HepG2 (cell line): Measurements from ENCODE around the gene HCRTR1. TPM values are rescaled to one million over a fixed set of nuclear protein-coding genes. Genes with fewer than 3 reads are reported as not detected.

Source experiments
- MIER3 ChIP-seq: IDR thresholded peaks from 2 replicates; pipeline ENCODE4 v1.6.1; 2016; ENCODE audit warnings: missing compliant biosample characterization, borderline replicate concordance
- SOX5 ChIP-seq: IDR thresholded peaks from 2 replicates; pipeline ENCODE4 v1.6.1; 2016; ENCODE audit warnings: borderline replicate concordance
- polyA plus RNA-seq, 8 experiments: library from polyadenylated mRNA; depleted of rRNA in 3 of 8; stranded (reverse) in 7 of 8; unstranded in 1 of 8; fragments of >200 nt; fragmentation: Illumina TruSeq in 4 of 8; extraction: Trizol in 4 of 8; gene quantifications; 2 replicates each; pipeline versions ENCODE4 v1.2.1 to v1.2.3, GENCODE V29; 2011 to 2016; ENCODE audit warnings: low read depth in 4 of 8, missing spikeins in 1 of 8, mixed read lengths in 1 of 8; ENCODE audit not compliant: insufficient read depth in 1 of 8
- total RNA-seq, 5 experiments: library from RNA; depleted of rRNA; stranded (reverse); fragments of >200 nt; fragmentation: Illumina TruSeq; extraction: Trizol; gene quantifications; 2 replicates each; pipeline ENCODE4 v1.2.3, GENCODE V29; 2016; ENCODE audit warnings: low read depth in 1 of 5
- TF ChIP-seq, protein P1 (sequence below): sonication (generic); formaldehyde crosslinking; IDR thresholded peaks from 2 replicates; pipeline ENCODE4 v1.4.0; 2020; ENCODE audit warnings: mild to moderate bottlenecking, missing genetic modification reagents
- TF ChIP-seq, protein P2 (sequence below): IDR thresholded peaks from 2 replicates; pipeline ENCODE4 v1.6.1; 2012; ENCODE audit warnings: low read depth, low read length, improper control_type of control experiment
- TF ChIP-seq, protein P3 (sequence below): sonication (generic); formaldehyde crosslinking; conservative IDR thresholded peaks from 2 replicates; pipeline ENCODE4 v1.8.0; 2022; ENCODE audit warnings: mild to moderate bottlenecking, moderate library complexity, missing genetic modification reagents

HCRTR1 gene
- total and polyA plus RNA-seq, 2 of the 13 experiments (the other 11 are each of a cell fraction or from before 2014, with no cell fraction given) = not detected

DNA sequence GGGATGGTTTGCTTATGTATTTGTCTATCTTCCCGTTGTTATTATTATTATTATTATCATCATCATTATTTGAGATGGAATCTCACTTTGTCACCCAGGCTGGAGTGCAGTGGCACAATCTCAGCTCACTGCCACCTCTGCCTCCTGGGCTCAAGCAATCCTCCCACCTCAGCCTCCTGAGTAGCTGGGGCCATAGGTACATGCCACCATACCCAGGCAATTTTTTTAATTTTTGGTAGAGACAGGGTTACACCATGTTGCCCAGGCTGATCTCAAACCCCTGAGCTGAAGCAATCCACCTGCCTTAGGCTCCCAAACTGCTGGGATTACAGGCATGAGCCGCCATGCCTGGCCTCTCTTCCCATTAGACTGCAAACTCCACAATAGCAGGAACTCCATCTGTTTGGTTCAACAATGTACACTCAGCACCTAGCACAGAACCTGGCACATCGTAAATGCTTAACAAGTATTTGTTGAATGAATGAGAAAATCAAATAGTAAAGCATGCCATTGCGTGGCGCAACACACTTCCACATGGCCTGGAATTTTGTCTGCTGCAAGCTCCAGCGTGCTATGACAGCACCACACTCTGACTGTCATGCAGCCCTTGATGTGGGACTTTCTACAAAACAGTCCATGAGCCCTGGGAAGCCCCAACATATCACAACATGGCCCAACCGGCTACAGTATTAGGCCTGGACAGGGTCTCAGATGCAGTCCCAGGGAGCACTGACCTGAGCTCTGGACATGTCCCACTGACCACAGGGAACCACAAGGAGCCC lies 45.0 kb upstream of the HCRTR1 start (continued):
- TF ChIP-seq, protein P1, sequence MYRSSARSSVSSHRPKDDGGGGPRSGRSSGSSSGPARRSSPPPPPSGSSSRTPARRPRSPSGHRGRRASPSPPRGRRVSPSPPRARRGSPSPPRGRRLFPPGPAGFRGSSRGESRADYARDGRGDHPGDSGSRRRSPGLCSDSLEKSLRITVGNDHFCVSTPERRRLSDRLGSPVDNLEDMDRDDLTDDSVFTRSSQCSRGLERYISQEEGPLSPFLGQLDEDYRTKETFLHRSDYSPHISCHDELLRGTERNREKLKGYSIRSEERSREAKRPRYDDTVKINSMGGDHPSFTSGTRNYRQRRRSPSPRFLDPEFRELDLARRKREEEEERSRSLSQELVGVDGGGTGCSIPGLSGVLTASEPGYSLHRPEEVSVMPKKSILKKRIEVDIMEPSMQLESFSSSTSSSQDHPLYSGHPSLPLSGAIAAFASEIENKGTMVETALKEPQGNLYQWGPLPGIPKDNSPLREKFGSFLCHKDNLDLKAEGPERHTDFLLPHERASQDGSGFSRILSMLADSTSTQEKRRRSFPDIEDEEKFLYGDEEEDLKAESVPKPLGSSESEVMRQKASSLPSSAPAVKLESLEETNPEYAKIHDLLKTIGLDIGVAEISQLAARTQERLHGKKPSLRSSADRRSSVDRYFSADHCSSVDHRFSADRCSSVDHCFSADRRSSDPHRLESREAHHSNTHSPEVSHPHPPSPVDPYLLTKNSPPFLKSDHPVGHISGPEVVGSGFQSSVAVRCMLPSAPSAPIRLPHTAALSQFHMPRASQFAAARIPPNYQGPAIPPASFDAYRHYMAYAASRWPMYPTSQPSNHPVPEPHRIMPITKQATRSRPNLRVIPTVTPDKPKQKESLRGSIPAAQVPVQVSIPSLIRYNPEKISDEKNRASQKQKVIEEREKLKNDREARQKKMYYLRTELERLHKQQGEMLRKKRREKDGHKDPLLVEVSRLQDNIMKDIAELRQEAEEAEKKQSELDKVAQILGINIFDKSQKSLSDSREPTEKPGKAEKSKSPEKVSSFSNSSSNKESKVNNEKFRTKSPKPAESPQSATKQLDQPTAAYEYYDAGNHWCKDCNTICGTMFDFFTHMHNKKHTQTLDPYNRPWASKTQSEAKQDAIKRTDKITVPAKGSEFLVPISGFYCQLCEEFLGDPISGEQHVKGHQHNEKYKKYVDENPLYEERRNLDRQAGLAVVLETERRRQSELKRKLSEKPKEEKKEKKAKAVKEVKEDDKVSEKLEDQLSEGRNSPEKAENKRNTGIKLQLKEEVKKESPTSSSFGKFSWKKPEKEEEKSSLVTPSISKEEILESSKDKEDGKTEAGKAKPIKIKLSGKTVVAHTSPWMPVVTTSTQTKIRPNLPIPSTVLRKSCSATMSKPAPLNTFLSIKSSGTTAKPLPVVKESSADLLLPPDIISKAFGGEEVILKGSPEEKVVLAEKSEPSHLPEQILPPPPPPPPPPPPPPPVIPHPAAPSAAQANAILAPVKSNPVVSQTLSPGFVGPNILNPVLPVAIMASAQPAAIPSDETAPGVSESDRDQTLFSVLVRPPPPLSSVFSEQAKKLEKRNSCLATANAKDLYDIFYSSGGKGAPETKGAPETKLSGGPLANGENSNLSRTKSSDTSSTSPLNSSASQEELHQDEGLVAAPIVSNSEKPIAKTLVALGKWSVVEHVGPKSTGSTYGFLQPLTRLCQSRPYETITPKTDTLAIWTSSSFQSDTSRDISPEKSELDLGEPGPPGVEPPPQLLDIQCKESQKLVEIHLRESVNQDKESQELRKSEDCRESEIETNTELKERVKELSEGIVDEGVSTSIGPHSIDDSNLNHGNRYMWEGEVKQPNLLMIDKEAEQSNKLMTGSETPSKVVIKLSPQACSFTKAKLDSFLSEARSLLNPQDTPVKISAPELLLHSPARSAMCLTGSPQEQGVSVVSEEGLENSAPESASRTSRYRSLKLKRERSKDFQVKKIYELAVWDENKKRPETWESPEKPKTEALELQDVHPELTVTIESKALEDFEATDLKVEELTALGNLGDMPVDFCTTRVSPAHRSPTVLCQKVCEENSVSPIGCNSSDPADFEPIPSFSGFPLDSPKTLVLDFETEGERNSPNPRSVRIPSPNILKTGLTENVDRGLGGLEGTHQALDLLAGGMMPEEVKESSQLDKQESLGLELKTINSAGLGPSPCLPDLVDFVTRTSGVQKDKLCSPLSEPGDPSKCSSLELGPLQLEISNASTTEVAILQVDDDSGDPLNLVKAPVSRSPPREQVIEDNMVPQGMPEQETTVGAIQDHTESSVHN (CRISPR knock-in tag) = no peak
- TF ChIP-seq MIER3 (peak; percentile 38; the same call in 1 of the 2 replicates), SOX5 (CRISPR knock-in tag) (peak; percentile 76; the same call in 1 of the 2 replicates)
- TF ChIP-seq, protein P2, sequence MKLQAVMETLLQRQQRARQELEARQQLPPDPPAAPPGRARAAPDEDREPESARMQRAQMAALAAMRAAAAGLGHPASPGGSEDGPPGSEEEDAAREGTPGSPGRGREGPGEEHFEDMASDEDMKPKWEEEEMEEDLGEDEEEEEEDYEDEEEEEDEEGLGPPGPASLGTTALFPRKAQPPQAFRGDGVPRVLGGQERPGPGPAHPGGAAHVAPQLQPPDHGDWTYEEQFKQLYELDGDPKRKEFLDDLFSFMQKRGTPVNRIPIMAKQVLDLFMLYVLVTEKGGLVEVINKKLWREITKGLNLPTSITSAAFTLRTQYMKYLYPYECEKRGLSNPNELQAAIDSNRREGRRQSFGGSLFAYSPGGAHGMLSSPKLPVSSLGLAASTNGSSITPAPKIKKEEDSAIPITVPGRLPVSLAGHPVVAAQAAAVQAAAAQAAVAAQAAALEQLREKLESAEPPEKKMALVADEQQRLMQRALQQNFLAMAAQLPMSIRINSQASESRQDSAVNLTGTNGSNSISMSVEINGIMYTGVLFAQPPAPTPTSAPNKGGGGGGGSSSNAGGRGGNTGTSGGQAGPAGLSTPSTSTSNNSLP = peak; percentile 87
- TF ChIP-seq, protein P3, sequence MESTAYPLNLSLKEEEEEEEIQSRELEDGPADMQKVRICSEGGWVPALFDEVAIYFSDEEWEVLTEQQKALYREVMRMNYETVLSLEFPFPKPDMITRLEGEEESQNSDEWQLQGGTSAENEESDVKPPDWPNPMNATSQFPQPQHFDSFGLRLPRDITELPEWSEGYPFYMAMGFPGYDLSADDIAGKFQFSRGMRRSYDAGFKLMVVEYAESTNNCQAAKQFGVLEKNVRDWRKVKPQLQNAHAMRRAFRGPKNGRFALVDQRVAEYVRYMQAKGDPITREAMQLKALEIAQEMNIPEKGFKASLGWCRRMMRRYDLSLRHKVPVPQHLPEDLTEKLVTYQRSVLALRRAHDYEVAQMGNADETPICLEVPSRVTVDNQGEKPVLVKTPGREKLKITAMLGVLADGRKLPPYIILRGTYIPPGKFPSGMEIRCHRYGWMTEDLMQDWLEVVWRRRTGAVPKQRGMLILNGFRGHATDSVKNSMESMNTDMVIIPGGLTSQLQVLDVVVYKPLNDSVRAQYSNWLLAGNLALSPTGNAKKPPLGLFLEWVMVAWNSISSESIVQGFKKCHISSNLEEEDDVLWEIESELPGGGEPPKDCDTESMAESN (CRISPR knock-in tag) = no peak
